Stimulated activated CD4-positive, alpha-beta T cell treated with anti-CD3 and anti-CD28 coated beads, Interleukin-15, amount 100 ng/mL, for 24 hours (primary cell): ENCODE results near the gene ZNF398.

Experiments
- DNase-seq: peaks from one replicate; pipeline ENCODE4 v3.0.0-alpha.2; 2020

Gene ZNF398

DNA sequence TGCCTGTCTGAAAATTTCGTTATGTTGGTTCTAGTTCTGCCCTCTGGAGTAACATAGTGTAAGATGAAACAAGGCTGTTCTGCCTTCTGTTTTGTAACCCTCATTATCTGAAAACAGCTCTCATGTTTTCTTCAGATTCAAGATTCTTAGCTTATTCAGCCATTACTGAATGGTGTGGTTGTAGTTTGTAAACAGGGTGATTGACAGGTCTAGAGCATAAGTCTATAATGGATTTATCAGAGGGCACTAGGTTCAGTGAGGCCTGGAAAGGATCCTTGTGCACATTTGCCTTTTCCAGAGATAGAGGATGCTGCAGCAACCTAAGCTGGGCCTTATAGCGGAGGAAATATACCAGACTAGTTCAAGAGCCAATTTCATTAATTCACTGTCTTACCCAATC is 6.1 kb downstream of the ZNF398 start:
- DNase-seq, result no peak

DNA sequence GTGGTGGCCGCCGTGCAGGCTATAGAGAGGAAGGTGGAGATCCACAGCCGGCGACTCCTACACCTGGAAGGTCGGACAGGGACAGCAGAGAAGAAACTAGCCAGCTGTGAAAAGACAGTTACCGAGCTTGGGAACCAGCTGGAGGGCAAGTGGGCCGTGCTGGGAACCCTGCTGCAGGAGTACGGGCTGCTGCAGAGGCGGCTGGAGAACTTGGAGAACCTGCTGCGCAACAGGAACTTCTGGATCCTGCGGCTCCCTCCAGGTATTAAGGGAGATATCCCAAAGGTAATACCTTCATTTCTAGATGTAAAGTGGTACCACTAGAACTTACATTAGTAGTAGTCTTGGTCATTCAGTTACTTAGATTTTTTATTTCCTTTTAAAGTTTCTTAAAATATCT is 6.8 kb downstream of the ZNF398 start:
- DNase-seq, result no peak

DNA sequence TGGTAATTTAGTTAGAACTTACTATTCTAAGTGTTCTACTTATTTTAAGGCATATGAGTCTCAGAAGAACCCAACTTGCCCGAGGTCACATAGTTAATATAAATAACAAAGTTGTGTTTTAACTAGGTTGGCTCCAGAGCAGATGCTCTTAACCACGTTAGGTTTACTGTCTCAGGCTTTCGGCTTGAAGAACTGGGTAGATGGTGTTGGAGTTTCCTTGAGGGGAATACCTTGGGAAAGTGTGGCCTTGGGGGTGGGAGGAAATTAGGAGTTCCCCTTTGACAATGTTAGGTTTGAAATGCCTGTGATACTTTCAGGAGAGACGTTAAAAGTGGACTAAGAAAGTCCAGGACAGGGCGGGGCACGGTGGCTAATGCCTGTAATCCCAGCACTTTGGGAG is 9.6 kb downstream of the ZNF398 start:
- no peak for DNase-seq

DNA sequence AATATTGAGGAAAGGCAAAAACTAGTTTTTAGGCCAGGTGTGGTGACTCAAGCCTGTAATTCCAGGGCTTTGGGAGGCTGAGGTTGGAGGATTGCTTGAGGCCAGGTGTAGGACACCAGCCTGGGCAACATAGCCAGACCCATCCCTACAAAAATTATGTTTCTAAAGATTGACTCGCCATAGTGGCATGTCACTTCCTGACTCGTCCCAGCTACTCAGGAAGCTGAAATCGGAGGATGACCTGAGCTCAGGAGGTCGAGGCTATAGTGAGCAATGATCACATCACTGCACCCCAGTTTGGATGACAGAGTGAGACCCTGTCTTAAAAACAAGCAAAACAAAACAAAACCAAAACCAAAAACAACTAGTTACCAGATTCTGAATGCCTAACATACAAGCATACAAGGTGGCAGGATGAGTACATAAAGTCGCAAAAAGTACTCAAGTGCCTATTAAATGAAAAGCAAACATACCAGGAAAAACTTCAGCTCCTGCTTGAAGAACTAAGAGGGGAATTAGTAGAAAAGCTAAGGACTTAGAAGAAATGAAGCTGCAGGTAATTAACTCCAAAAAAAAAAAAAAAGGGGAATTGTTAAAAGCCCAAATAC is 14.1 kb downstream of the ZNF398 start:
- DNase-seq, result no peak

DNA sequence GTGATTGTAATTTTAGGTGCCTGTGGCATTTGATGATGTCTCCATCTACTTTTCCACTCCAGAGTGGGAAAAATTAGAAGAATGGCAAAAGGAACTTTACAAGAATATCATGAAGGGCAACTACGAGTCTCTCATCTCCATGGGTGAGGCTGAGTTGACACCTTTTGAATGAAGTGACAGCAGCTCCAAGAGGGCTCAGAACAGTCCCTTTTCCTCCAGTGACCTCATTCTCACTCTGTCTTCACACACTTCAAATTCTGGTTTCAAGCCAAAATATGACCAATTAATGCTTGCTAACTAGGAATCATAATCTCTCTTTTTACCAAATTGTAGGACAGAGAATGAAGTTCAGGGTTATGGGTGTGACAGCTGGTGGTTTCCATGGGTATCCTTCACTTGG is 18.9 kb downstream of the ZNF398 start:
- DNase-seq, result no peak

DNA sequence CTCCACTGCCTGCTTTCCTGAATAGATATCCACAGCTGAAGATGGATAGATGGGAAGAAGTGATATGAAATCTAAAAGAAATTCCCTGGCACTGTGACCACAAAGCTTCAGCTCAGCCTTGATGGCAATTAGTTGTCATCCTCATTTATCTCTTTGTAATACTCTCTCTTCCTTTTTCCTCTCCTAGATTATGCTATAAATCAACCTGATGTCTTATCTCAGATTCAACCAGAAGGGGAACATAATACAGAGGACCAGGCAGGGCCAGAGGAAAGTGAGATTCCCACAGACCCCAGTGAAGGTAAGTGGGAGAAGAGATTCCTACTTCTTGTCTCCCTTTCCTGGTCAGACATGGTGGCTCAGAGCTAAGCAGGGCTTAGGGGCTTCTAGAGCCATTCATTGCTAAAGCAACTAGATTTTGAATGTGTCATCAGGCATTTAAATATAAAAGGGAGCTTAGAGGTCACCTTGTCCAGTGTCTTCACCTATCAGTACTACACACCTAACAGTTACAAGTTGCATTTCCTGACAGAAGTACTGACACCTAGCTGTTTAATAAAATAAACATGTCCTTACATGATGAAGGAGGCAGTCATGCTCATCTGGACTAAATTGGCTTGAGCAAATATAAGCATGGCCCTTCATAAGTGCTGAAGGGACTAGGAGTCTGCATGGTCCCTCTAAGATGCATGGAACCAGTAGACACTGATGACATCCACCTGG is 19.5 kb downstream of the ZNF398 start:
- DNase-seq, result no peak

DNA sequence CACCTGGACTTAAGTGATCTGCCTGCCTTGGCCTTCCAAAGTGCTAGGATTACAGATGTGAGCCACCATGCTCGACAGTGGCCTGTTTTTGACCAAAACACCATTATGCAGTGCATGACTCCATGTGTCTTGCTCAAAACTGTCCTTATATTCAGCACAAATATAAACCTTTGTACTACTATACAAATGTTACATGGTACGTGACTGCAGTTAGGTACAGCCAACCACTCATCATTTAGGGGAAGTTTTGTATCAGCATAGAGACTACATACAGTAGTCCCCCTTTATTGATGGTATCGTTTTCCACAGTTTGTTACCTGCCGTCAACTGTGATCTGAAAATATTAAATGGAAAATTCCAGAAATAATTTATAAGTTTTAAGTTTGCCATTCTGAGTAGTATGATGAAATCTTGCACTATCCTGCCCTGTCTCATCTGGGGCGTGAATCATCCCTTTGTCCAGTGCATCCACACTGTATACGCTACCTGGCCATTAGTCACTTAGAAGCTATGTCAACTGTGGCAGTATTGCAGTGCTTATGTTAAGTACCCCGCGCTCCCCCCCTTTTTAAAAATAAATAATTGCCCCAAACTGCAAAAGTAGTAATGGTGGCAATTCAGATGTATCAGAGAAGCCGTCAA is 24.8 kb downstream of the ZNF398 start:
- no peak for DNase-seq

DNA sequence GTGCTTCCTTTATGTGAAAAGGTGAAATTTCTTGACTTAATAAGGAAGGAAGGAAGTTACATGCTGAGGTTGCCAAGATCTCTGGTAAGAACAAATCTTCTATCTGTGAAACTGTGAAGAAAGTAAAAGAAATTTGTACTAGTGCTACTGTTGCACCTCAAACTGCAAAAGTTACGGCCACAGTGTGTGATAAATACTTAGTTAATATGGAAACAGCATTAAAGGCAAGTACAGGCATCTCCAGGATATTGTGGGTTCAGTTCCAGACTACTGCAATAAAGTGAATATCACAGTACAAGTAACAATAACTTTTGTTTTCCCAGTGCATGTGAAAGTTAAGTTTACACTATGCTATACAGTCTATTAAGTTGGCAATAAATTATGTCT is 25.3 kb downstream of the ZNF398 start:
- no peak for DNase-seq

DNA sequence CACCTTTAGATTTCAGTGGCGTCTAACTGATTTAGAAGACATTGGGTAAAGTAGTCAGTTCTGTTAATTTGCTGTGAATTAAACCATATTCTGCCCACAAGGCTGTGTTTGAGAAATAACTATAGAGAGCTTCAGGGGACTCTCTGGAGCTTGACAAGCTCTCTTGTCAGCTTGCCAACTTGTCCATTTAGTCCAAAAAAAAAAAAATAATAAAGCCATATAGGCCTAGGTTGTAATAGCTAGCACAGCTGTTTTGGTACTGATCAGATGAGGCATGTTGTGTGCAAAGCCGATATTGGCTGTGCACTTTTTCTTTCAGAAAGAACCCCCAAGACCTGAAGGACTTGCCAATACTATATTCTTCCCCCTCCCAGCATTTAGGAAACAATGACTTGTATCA is 27.9 kb downstream of the ZNF398 start:
- DNase-seq, result no peak

DNA sequence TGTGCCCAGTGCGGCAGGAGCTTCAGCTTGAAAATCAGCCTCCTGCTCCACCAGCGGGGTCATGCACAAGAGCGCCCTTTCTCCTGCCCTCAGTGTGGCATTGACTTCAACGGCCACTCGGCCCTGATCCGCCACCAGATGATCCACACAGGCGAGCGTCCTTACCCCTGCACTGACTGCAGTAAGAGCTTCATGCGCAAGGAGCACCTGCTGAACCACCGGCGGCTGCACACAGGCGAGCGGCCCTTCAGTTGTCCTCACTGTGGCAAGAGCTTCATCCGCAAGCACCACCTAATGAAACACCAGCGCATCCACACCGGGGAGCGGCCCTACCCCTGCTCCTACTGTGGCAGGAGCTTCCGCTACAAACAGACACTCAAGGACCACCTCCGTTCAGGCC is 32.0 kb downstream of the ZNF398 start:
- no peak for DNase-seq

DNA sequence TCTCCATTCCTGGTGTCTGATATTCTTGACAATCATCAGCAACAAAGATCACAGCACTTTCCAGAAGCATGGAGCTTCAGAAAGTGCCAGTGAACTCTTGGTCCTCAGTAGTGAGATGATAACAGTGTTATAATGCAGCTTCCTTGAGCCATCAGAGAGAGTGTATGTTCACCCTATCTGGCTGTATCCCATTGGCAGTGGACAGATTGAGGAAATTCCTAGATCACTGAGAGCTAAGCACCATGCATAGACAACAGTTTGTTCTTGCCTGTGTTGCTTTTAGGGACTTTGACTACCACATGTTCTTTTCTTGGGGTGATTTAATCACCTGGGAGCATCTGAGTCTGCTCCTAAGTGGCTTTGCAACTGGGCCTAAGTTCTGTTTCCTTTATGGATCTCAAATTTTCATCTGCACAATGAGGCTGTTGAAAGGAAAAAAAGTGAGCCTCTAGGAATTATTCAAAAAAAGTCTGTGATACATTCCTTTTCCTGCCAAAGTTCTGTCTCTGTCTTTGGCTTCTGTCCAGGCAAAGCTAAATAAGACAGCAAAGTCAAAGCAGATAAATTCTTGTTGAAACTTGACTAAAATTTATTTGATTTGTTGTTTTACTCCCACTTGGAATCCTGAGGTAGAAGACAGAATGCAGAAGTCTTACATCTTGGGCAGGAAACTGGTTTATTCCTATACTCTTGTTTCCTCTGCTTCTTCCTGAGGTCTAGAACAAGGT is 33.6 kb downstream of the ZNF398 start:
- no peak for DNase-seq

DNA sequence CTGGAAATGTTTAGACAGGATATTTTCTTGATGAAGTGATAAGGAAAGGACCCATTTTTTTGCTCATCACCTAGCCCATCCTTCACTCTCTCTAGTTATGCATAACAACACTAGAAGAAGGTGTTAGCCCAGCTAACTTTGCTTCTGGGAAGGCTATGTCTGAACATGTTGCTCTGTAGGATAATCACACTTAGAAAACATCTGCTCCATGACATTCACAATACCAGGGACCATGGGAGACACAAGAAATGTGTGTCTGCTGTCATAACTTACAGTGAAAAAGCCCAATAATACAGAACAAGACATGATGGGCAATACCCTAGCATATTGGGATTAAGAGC is 34.2 kb downstream of the ZNF398 start:
- DNase-seq, result no peak

DNA sequence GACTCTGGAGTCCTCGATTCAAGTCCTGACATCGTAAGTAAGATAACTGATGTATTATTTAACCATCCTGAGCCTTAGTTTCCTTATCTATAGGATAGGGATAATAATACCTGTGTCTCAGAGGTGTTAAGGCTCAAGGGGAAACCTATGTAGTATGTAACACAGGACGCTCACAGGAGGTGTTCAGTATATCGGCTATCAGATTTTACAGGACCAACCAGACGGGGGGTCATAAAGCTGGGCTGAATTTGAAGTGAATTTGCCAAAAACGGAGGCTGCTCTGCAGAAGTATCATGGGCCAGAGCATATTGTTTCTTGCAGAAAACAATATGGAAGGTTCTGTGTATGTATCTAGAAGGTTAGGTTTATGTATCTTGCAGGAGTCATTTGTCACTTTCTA is 37.0 kb downstream of the ZNF398 start:
- DNase-seq, result no peak

DNA sequence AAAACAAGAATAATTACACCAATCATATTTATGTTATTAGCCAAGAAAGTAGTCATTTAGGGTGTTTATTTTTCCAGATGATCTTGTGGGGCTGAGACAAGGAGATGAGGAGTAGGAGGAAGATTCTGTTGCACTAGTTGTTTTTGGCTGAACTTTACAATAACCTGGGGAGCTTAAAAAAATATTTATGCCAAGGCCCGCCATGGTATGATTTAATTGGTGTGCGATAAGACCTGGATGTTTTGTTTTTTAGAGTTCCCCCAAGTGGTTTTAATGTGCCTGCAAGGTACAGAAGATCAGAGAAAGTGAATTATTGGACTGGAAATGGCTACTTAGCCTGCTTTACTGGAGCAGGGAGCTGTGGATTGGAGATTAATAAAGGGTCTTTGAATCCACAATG is 41.0 kb downstream of the ZNF398 start:
- no peak for DNase-seq

DNA sequence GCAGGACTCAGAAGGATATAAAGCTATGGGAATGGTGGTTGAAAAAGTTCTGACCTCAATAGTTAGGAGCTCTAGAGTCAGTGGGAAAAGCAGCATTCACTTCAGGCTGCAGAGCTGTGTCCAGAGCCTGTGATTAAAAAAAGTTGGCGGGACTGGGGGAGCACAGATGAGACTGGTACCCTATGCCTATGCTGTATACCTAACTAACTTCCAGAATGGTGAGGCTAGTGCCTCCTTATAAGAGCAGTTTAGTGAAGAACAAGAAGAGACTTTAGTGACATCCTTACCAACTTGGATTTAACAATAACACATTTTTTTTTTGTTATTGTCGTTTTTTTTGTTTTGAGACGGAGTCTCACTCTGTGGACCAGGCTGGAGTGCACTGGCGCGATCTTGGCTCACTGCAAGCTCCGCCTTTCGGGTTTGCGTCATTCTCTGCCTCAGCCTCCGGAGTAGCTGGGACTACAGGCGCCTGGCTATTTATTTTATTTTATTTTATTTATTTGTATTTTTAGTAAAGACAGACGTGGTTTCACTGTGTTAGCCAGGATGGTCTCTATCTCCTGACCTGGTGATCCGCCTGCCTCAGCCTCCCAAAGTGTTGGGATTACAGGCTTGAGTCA is 41.5 kb downstream of the ZNF398 start:
- DNase-seq, result no peak

DNA sequence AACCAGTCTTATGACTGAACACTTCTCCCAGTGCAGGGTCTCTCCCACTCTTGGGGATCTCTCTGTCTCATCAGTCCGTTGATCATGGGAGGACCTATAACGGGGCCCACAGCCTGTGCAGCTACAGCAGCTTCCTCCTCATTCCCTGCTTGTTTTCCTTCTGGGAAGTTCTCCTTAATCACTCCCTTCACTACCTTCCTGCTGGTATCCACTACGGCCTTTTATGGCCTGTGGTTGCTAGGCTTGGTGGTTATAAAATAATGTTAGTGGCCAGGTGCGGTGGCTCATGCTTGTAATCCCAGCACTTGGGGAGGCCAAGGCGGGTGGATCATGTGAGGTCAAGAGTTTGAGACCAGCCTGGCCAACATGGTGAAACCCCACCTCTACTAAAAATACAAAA is 44.6 kb downstream of the ZNF398 start:
- DNase-seq, result no peak

DNA sequence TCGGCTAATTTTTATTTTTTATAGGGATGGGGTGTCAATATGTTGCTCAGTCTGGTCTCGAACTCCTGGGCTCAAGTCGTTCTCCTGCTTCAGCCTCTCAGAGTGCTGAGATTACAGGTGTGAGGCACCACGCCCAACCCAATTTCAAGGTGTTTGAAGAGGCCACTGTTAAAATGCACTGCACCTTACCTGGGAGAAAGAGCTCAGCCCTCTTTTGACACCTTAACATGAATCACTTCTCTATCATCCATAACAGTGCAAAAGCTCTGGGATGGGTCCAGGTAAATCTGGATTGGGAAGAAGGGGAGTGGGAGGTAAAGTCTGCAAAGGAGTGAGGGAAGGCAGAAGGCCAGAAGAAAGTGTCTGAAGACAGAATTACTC is 47.5 kb downstream of the ZNF398 start:
- no peak for DNase-seq

DNA sequence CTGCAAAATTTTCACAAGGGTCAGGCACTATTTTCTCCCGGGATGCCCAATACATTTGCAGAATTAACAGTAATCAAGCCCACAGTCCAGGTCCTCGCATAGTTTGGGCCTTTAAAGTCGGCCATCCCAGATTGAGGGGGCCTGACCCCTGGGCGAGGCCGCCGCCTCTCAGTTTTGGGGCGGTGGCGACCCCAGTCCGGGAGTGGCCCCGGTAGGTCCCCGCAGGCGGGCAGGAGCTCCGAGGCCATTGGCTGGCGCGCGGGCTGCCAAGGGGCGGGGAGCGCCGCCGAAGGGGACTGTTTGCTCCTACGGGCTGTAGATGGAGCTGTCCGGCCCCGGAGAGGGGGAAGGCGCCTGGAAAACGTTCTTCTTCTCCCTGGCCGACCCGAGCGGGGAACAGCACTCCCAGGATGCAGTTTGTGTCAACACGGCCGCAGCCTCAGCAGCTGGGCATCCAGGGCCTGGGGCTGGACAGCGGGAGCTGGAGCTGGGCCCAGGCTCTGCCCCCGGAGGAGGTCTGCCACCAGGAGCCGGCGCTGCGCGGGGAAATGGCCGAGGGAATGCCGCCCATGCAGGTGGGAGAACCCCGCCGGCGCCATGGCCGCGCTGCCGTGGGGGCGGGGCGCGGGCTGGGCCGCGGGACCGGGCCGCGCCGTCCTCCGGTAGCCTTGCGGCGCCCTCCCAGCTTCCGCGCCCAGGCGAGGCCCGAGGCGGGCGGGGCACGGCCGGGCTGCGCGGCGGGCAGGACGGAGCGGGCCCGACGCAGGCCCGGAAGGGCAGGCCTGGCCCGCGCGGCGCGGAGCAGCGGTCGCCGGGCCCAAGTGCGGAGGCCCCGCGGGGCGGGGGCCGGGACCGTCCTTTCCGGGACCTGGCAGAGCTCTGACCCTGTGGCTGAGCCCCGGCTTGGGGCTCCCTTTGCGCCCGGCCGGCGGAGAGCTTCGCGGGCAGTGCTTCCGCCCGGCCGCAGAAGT is 48.2 kb downstream of the ZNF398 start, which contains the start of gene ZNF282:
TSS of gene ZNF282 (plus strand) at position 367 of the 971 bp plus-strand sequence. CDS start at position 411, 44 bp downstream.
- DNase-seq, result peak; percentile 90

DNA sequence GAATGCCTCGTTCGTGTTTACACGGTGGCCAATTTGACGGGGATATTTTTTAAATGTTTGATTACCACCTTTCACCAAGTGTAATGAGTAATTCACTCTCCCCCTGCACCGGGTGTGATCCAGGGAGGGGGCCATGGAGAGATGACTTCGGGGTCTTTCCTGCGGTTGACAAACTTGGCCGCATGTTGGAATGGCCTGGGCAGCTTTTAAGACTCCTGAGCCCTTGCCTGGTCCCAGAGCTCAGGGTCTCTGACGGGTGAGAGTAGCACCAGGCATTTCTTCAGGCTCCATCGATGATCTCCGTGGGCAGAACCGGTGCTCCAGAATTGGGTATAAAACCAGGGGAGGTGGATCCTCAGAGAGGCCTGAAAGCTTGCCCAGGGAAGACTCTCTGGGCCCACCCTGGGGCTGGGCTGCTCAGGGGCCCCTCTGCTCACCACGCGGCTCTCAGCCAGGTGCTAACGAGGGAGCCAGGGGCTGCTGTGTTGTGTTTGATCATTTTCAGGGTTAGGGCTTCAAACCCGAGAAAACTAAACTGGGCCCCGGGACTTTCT is 49.0 kb downstream of the ZNF398 start:
- DNase-seq, result peak; percentile 31

DNA sequence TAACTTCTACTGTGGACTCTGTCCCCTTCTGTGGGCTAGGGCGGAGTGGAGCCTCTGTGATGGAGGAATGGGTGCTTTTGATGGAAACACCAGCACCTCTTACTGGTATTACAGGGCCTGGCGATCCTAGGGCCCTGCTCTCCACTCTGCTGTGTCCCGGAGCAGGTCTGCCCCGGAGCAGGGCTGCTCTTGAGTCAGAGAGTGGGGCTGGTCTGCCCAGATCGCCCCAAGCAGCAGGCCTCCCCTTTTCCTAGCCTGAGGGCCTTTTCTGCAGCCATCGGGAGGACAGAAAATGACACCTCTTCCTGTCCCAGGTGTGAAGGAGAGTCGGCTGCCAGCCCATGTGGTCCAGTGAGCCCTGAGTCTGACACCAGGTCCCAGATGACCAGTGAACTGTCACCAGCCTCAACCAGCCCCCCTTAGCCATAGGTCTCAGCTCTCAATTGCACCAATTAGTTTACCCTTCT is 49.5 kb downstream of the ZNF398 start:
- DNase-seq, result peak; percentile 26

DNA sequence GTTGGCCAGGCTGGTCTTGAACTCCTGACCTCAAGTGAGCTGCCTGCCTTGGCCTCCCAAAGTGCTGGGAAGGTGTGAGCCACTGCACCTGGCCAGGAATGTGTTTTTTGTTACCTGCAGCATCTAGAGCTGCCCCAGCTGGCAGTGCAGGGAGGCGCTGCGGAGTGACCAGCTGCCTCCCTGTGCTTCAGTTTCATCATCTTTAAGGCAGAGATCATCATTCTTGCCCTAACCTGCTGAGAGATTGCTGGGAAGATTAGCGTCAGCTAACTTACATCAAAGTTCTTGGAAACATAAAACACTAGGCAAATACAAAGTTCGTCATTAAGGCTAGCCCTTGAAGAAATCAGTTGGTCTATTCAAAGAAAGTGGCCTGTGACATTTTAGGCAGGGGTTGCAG is 50.4 kb downstream of the ZNF398 start:
- DNase-seq, result no peak
